Lung (tissue), 12 donors: Measurements from ENCODE around the gene ZNF618. TPM values are rescaled to one million over a fixed set of nuclear protein-coding genes. Genes with fewer than 3 reads are reported as not detected.

ENCODE experiments used
- ATAC-seq: fragments of 200-7000 bp; cut with Tn5 transposase; one replicate; pipeline ENCODE4 v1.9.1; 2020; ENCODE audit warnings: moderate number of reproducible peaks; ENCODE audit not compliant: insufficient read depth, low FRiP score
- DNase-seq, 3 donors: peaks; one replicate each; pipeline ENCODE4 v3.0.0-alpha.2; 2013 to 2017
- H3K27ac ChIP-seq, 2 donors: one replicate each; pipeline ENCODE4 v1.5.1; 2013; ENCODE audit warnings: mild to moderate bottlenecking in 2 of 2, moderate library complexity in 2 of 2, control low read depth in 1 of 2, inconsistent platforms in 1 of 2, low read depth in 1 of 2, low read length in 1 of 2
- H3K27me3 ChIP-seq, 3 donors: one replicate each; pipeline ENCODE4 v1.5.1; 2013; ENCODE audit warnings: low read length in 2 of 3; ENCODE audit not compliant: control insufficient read depth in 3 of 3, insufficient read depth in 3 of 3
- H3K36me3 ChIP-seq, 4 donors: one replicate each; pipeline ENCODE4 v1.5.1; 2013; ENCODE audit warnings: low read length in 4 of 4, mild to moderate bottlenecking in 1 of 4, moderate library complexity in 1 of 4; ENCODE audit not compliant: control insufficient read depth in 4 of 4, insufficient read depth in 4 of 4
- H3K4me1 ChIP-seq, 5 donors: one replicate each; pipeline ENCODE4 v1.5.1; 2013; ENCODE audit warnings: low read length in 5 of 5, mild to moderate bottlenecking in 2 of 5, moderate library complexity in 1 of 5; ENCODE audit not compliant: control insufficient read depth in 5 of 5, insufficient read depth in 5 of 5
- H3K4me3 ChIP-seq: one replicate; pipeline ENCODE4 v1.5.1; 2013; ENCODE audit warnings: mild to moderate bottlenecking, control low read depth, moderate library complexity
- H3K9ac ChIP-seq, 2 donors: one replicate each; pipeline ENCODE4 v1.5.1; 2013; ENCODE audit warnings: low read length in 2 of 2, control low read depth in 1 of 2; ENCODE audit not compliant: insufficient read depth in 1 of 2
- H3K9me3 ChIP-seq, 4 donors: one replicate each; pipeline ENCODE4 v1.5.1; 2013; ENCODE audit warnings: low read length in 3 of 4, mild to moderate bottlenecking in 1 of 4, moderate library complexity in 1 of 4; ENCODE audit not compliant: control insufficient read depth in 4 of 4, insufficient read depth in 3 of 4
- WGBS, 2 donors: extraction: QIAGEN DNeasy Blood & Tissue Kit; methylation state at CpG; one replicate each; pipeline ENCODE4 v1.1.7; 2013; 5-methylcytosine and 5-hydroxymethylcytosine counted together
- polyA plus RNA-seq, 2 donors: library from polyadenylated mRNA; stranded (reverse); fragments of 200-250 nt; gene quantifications; one replicate each; pipeline ENCODE4 v1.2.1, GENCODE V29; 2013
- total RNA-seq, 2 donors: library from RNA; depleted of rRNA in 1 of 2; stranded (reverse); fragments of >200 nt in 1 of 2; gene quantifications; one replicate each; pipeline ENCODE4 v1.2.1, GENCODE V29; 2014 to 2021
- TF ChIP-seq, protein P1 (sequence below): IDR thresholded peaks from 2 replicates; pipeline ENCODE4 v1.5.1; 2012; ENCODE audit warnings: mild to moderate bottlenecking; ENCODE audit errors: control extremely low read depth, extremely low read depth
- donor health status: control.
- donor health status: control.
- donor health status: Bipolar disorder and iron deficiency.
- donor health status: healthy.
- donor health status: DM: yes; HTN: yes; CAD: no.

The ZNF618 gene
- total and polyA plus RNA-seq, 4 donors: 1.6 to 16.3 (median 6.0) TPM

DNA sequence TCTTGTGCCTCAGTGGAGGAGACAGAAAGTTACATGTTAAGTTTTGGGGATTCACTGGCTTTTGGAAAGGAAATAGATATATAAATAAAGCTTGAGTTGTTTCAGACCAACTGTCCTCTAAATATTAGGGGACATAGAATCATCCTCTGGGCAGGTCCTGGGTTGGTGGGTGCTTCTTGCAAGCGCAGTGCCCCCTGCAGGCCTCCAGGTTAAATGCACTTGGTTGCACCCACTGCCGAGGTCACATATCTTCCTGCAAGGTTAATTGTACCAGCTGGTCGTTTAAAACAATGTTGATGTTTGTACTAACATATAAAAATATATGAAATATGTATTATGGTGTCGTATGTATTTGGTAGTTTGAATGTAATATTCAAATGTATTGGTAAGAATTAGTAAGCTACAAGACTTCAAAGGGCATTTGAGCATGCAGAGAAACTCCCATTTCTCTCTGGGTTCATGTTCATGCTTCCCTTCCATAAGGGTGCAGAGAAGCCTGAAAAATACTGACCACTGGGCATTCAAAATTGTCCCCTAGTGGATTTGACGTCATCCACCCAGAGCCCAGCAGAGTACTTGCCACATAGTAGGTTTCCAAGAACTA is 87.0 kb downstream of the ZNF618 start:
- ATAC-seq (no peak), DNase-seq (peak in 2 of 3 donors; percentile 30 to 36)
- Histone ChIP-seq H3K9ac (no peak overlapping the region), H3K4me3 (no peak overlapping the region), H3K36me3 (peaks cover 0 to 5% (median 2%) of the 10 kb centered on the region in 4 donors), H3K27ac (no peak overlapping the region), H3K4me1 (peaks cover 0 to 21% (median 4%) of the 10 kb centered on the region in 5 donors), H3K9me3 (no peaks in the 10 kb centered on the region), H3K27me3 (no peaks in the 10 kb centered on the region)
- TF ChIP-seq, protein P1, sequence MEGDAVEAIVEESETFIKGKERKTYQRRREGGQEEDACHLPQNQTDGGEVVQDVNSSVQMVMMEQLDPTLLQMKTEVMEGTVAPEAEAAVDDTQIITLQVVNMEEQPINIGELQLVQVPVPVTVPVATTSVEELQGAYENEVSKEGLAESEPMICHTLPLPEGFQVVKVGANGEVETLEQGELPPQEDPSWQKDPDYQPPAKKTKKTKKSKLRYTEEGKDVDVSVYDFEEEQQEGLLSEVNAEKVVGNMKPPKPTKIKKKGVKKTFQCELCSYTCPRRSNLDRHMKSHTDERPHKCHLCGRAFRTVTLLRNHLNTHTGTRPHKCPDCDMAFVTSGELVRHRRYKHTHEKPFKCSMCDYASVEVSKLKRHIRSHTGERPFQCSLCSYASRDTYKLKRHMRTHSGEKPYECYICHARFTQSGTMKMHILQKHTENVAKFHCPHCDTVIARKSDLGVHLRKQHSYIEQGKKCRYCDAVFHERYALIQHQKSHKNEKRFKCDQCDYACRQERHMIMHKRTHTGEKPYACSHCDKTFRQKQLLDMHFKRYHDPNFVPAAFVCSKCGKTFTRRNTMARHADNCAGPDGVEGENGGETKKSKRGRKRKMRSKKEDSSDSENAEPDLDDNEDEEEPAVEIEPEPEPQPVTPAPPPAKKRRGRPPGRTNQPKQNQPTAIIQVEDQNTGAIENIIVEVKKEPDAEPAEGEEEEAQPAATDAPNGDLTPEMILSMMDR: peak; percentile 5
- 45 to 56% methylated on average over 5 of the region's 5 CpGs for whole genome bisulfite sequencing, 2 donors

DNA sequence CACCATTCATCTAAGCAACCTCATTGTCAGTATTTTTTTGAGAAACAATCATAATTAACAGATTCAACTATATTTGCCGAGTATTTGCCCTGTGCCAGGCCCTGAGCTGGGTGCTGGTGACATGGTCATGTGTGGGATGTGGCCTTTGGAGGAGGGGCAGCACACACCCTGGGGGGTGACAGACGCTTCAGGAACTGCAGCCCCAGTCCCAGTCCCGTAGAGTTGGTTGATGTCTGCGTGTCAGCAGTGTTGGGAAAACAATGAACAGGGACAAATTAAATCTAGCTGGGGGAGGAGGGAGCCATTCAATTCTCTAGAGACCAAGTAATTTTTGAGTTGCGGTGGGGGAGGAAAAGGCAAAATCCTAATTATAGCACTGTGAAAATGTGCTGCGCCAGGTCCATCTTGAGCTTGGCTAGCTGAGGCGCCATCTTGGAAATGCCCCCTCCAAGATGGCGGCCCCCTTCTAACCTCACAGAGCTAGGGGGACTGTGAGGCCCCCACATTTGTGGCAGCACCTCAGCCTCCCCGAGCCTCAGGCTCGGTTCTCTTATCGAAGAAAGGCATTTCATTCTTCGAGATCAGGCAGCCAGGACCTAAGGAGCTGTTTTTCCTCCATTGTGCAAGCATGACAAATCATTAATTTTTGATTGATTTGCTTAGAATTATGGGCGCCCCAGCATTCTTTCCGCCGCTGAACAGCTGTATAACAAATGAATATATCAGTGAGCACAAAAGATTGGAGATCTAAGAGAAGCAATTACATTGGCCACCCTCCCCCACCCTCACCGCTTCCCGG is 87.8 kb downstream of the ZNF618 start:
- Histone ChIP-seq H3K27ac (no peak overlapping the region), H3K4me1 (peaks cover 0 to 20% (median 2%) of the 10 kb centered on the region in 5 donors), H3K36me3 (peaks cover 0 to 6% (median 2%) of the 10 kb centered on the region in 4 donors), H3K27me3 (no peaks in the 10 kb centered on the region), H3K9me3 (peaks cover 0 to under 1% (median 0%) of the 10 kb centered on the region in 4 donors), H3K4me3 (no peak overlapping the region), H3K9ac (no peak overlapping the region)
- 89 to 92% methylated on average over 17 of the region's 17 CpGs for WGBS, 2 donors
- peak; percentile 28 to 49 (median 44) for DNase-seq
- TF ChIP-seq, protein P1: no peak
- ATAC-seq: no peak

DNA sequence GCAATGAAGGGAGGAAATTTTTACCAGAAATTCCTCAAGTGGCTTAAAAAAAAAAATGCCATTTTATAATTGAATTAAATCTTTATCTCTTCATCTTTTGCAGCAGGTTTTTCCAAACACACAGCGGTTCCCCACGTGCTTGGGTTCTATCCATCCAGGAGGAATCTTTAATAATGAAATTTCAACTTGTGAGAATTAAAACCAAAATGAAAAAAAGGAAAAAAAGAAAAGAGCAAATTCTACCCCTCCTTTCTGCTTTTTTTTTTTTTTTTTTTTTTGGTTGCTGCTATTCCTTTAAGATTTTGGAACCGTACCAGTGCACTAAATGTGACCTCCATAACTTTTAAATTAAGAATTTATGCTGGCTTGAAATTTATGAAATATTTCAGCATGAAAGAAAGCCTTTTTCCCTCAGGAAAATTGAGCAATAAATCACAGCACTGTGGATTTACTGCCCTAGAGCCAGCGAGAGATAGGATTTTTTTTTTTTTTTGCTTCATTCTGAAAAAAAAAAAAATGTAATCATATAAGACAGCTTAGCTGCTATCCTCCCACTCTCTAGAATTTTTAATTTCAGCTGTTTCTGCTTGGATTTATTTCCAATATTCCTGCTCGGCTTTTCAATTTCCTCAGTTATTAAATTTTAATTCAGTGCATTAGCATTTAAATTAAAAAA is 88.5 kb downstream of the ZNF618 start:
- TF ChIP-seq, protein P1: no peak
- peaks cover 0 to 20% (median 2%) of the 10 kb centered on the region in 5 donors for H3K4me1 ChIP-seq
- peaks cover 0 to 7% (median 0%) of the 10 kb centered on the region in 4 donors for H3K9me3 ChIP-seq
- H3K36me3 ChIP-seq: peaks cover 0 to 11% (median 2%) of the 10 kb centered on the region in 4 donors
- DNase-seq (peak in 2 of 3 donors; percentile 49 to 50), ATAC-seq (no peak)
- H3K9ac ChIP-seq: no peak overlapping the region
- no peak overlapping the region for H3K27ac ChIP-seq
- WGBS, 2 donors: 85% methylated on average over 5 of the region's 5 CpGs
- H3K4me3 ChIP-seq: no peak overlapping the region
- no peaks in the 10 kb centered on the region for H3K27me3 ChIP-seq
